Retina (tissue), 1 donor: ENCODE results near the gene WNT6.
A peak's percentile ranks its signal among the peaks of the same experiment; 100 is the strongest.

Experiments used
- DNase-seq: peaks from one replicate; pipeline ENCODE4 v3.0.0-alpha.2; 2016

WNT6 gene

GRCh38 chr2:218878926-218879761 is 19.5 kb downstream of the WNT6 start:
- no peak for DNase-seq

GRCh38 chr2:218879776-218880101 is 20.1 kb downstream of the WNT6 start:
- peak; percentile 39 for DNase-seq

- DNase-seq, result peak; percentile 48
These were observed 20.7 kb downstream of the WNT6 start, which contains the start of gene WNT10A for GRCh38 chr2:218880102-218880858. Gene WNT10A, plus strand, starts transcription at chr2:218880852. Its CDS starts 144 bp downstream, at chr2:218880996.

- no peak for DNase-seq
These were observed 21.4 kb downstream of the WNT6 start for GRCh38 chr2:218880859-218881594.

GRCh38 chr2:218881744-218882460 is 22.3 kb downstream of the WNT6 start:
- DNase-seq, result no peak

- no peak for DNase-seq
These were observed 22.8 kb downstream of the WNT6 start for GRCh38 chr2:218882461-218882816.

- DNase-seq, result no peak
These were observed 23.3 kb downstream of the WNT6 start for GRCh38 chr2:218882866-218883366.

- DNase-seq, result peak; percentile 71
These were observed 24.2 kb downstream of the WNT6 start for GRCh38 chr2:218883491-218884490.

- DNase-seq, result no peak
These were observed 24.9 kb downstream of the WNT6 start for GRCh38 chr2:218884519-218884918.

- peak; percentile 50 for DNase-seq
These were observed 26.7 kb downstream of the WNT6 start for GRCh38 chr2:218885981-218886947.

- DNase-seq, result no peak
These were observed 27.5 kb downstream of the WNT6 start for GRCh38 chr2:218887079-218887478.

GRCh38 chr2:218888341-218888740 is 28.7 kb downstream of the WNT6 start:
- DNase-seq, result no peak

GRCh38 chr2:218889937-218890336 is 30.3 kb downstream of the WNT6 start:
- DNase-seq, result no peak

GRCh38 chr2:218890369-218890768 is 30.8 kb downstream of the WNT6 start:
- DNase-seq, result no peak

- no peak for DNase-seq
These were observed 31.9 kb downstream of the WNT6 start for GRCh38 chr2:218891275-218892135.

- peak; percentile 85 for DNase-seq
These were observed 33.2 kb downstream of the WNT6 start for GRCh38 chr2:218892693-218893348.

GRCh38 chr2:218893349-218894150 is 33.9 kb downstream of the WNT6 start:
- no peak for DNase-seq
